Aorta (tissue), 5 donors: ENCODE results near the gene CDA. TPM values are rescaled to one million over a fixed set of nuclear protein-coding genes. Genes with fewer than 3 reads are reported as not detected.
A peak's percentile ranks its signal among the peaks of the same experiment; 100 is the strongest.

ENCODE experiments used
- ATAC-seq: fragments of 200-7000 bp; cut with Tn5 transposase; one replicate; pipeline ENCODE4 v1.9.1; 2022; ENCODE audit warnings: moderate library complexity; ENCODE audit not compliant: low FRiP score
- DNase-seq, 2 donors: peaks; one replicate each; pipeline ENCODE4 v3.0.0-alpha.2; 2020
- H3K27ac ChIP-seq, 2 donors: one replicate each; pipeline ENCODE4 v1.5.1; 2013; ENCODE audit warnings: low read length in 2 of 2, mild to moderate bottlenecking in 2 of 2, moderate library complexity in 2 of 2, control low read depth in 1 of 2, inconsistent platforms in 1 of 2, low read depth in 1 of 2
- H3K27me3 ChIP-seq, 2 donors: one replicate each; pipeline ENCODE4 v1.6.1; 2013; ENCODE audit warnings: control low read depth in 1 of 2, low read length in 1 of 2, mild to moderate bottlenecking in 1 of 2, moderate library complexity in 1 of 2; ENCODE audit not compliant: insufficient read depth in 2 of 2, control insufficient read depth in 1 of 2
- H3K36me3 ChIP-seq, 2 donors: one replicate each; pipeline ENCODE4 v1.6.1; 2013; ENCODE audit warnings: control low read depth in 1 of 2, low read length in 1 of 2, mild to moderate bottlenecking in 1 of 2; ENCODE audit not compliant: insufficient read depth in 2 of 2, control insufficient read depth in 1 of 2
- H3K4me1 ChIP-seq, 2 donors: one replicate each; pipeline ENCODE4 v1.6.1; 2013; ENCODE audit warnings: low read length in 2 of 2, control low read depth in 1 of 2, mild to moderate bottlenecking in 1 of 2, moderate library complexity in 1 of 2; ENCODE audit not compliant: insufficient read depth in 2 of 2, control insufficient read depth in 1 of 2
- H3K4me3 ChIP-seq, 2 donors: one replicate each; pipeline ENCODE4 v1.5.1; 2013; ENCODE audit warnings: low read length in 2 of 2, control low read depth in 1 of 2, mild to moderate bottlenecking in 1 of 2
- H3K9me3 ChIP-seq: one replicate; pipeline ENCODE4 v1.6.1; 2013; ENCODE audit warnings: mild to moderate bottlenecking, low read length; ENCODE audit not compliant: control insufficient read depth
- WGBS, 2 donors: extraction: QIAGEN DNeasy Blood & Tissue Kit; methylation state at CpG; one replicate each; pipeline ENCODE4 v1.1.7; 2013; 5-methylcytosine and 5-hydroxymethylcytosine counted together
- intact Hi-C, 2 donors: fragments of 100-400 bp; cut with DNase I; formaldehyde crosslinking; loops; one replicate each; pipeline versions ENCODE4 v1.14.2 to v1.15.0; 2022
- polyA plus RNA-seq, 2 donors: library from polyadenylated mRNA; stranded (reverse); fragments of 200-250 nt; gene quantifications; one replicate each; pipeline ENCODE4 v1.2.3, GENCODE V29; 2013
- total RNA-seq, 2 donors: library from RNA; stranded (reverse); fragmentation: NEBNext Ultra II Directional; extraction: Animal tissue kit (Norgen Biotek cat#: 25700); gene quantifications; one replicate each; pipeline ENCODE4 v1.2.1, GENCODE V29; 2021
- donor health status: healthy with polysubstance abuse.
- donor health status: Bipolar disorder and iron deficiency.
- donor health status: DM: no; HTN: no; CAD: no.
- donor health status: DM: no; HTN: no; CAD: no.
- donor health status: DM: yes; HTN: yes; CAD: no.

CDA gene
- total and polyA plus RNA-seq, 4 donors, result 5.3 to 16.2 (median 7.2) TPM

GRCh38 chr1:20661207-20662109 lies 72.6 kb downstream of the CDA start, which contains the start of gene DDOST:
Gene DDOST, minus strand, starts transcription at chr1:20661369. Its CDS starts 19 bp downstream, at chr1:20661350.
- DNase-seq (peak; percentile 97 to 98), ATAC-seq (peak; percentile 97)
- WGBS, 2 donors, result 1% methylated on average over 57 to 58 of the region's 58 CpGs
- H3K27ac ChIP-seq, result peak within 1 kb of the TSS in 1 of 2 donors; percentile 71
- intact Hi-C loops, result loop anchor here in 1 of 2 donors (2.0 kb wide), 1 partner anchor 27 kb away; no protein-coding TSS in a partner anchor
- peak within 1 kb of the TSS; percentile 66 for H3K4me3 ChIP-seq
- H3K27me3 ChIP-seq, result no peaks in the 10 kb centered on the region
- H3K36me3 ChIP-seq, result no peaks in the 10 kb centered on the region
- H3K4me1 ChIP-seq, result no peaks in the 10 kb centered on the region
- H3K9me3 ChIP-seq, result no peaks in the 10 kb centered on the region

GRCh38 chr1:20662110-20662475 lies 73.2 kb downstream of the CDA start:
- WGBS, 2 donors, result 45 to 54% methylated on average over 7 of the region's 7 CpGs
- DNase-seq, result no peak
- ATAC-seq, result no peak
- Histone ChIP-seq H3K9me3 (no peaks in the 10 kb centered on the region), H3K4me1 (no peaks in the 10 kb centered on the region), H3K27ac (peak overlapping the region in 1 of 2 donors; percentile 71), H3K36me3 (no peaks in the 10 kb centered on the region), H3K27me3 (no peaks in the 10 kb centered on the region), H3K4me3 (peak overlapping the region; percentile 66)
- intact Hi-C loops, result no loop called here

- intact Hi-C loops, result no loop called here
- H3K4me1 ChIP-seq, result no peaks in the 10 kb centered on the region
- H3K9me3 ChIP-seq, result no peaks in the 10 kb centered on the region
- no peak overlapping the region for H3K4me3 ChIP-seq
- no peaks in the 10 kb centered on the region for H3K27me3 ChIP-seq
- ATAC-seq (no peak), DNase-seq (no peak)
- H3K36me3 ChIP-seq, result no peaks in the 10 kb centered on the region
- H3K27ac ChIP-seq, result no peak overlapping the region
- 88 to 89% methylated on average over 1 of the region's 1 CpG for WGBS, 2 donors
Observed at GRCh38 chr1:20663365-20663764, 74.5 kb downstream of the CDA start.

DNA sequence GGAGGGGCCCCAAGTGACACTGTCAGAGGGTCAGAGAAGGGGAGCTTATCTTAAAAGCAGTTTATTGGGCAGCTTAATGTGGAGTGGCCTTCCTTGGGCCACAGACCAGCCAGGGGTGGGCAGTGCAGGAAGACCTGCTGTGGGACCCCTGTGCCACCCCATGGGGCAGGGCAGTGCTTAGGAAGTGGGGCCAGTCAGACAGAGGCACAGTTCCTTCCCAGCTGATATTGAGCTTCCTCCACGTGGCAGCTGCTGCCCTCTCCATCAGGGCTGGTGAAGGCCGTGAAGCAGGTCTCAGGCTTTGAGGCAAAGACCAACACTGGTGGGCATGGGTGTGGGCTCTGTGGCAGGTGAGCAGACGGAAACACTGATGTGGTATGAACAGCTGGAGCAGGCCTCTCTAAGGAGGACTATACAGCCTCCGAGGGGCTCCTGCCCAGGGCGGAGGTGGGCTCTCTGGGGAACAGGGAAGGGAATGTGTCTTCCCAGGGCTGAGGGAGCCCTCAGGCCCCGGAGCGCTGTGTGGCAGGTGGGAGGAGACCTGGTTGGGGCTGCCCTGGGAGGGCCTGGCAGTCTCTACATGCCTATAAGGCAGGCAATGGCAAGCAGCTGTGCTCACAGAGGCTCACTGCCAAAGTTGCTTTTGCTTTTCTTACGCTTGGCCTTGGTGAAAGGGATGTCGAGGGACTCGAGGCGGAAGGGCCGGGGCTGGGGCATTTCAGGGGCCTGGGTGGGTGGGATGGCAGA lies 75.2 kb downstream of the CDA start:
- ATAC-seq, result no peak
- no peaks in the 10 kb centered on the region for H3K9me3 ChIP-seq
- H3K27ac ChIP-seq, result no peak overlapping the region
- H3K4me3 ChIP-seq, result no peak overlapping the region
- H3K27me3 ChIP-seq, result no peaks in the 10 kb centered on the region
- 72 to 77% methylated on average over 12 of the region's 12 CpGs for WGBS, 2 donors
- H3K36me3 ChIP-seq, result no peaks in the 10 kb centered on the region
- H3K4me1 ChIP-seq, result no peaks in the 10 kb centered on the region
- DNase-seq, result no peak
- intact Hi-C loops, result no loop called here

DNA sequence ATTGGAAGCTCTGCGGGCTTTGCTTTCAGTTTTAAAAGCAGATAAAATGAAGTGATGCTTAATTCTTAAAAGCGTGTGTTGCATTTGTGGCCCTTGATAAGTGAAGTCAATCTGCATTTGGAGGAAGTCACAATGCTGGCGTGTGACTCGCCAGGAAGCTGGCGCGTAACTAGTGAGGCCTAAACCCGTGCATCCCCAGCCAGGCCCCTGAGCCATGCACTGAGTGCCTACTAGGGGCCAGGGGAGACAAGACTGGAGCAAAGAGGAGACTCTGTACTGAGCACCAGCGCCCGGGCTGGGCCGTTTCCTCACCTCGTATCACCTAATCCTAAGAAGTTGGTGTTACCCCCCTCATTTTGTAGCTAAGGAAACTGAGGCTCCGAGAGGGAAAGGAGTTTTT lies 76.8 kb downstream of the CDA start:
- Histone ChIP-seq H3K27ac (no peak overlapping the region), H3K4me3 (no peak overlapping the region), H3K36me3 (no peaks in the 10 kb centered on the region), H3K9me3 (no peaks in the 10 kb centered on the region), H3K27me3 (no peaks in the 10 kb centered on the region), H3K4me1 (no peaks in the 10 kb centered on the region)
- ATAC-seq (no peak), DNase-seq (no peak)
- intact Hi-C loops, result no loop called here
- 89 to 92% methylated on average over 12 of the region's 12 CpGs for WGBS, 2 donors

DNA sequence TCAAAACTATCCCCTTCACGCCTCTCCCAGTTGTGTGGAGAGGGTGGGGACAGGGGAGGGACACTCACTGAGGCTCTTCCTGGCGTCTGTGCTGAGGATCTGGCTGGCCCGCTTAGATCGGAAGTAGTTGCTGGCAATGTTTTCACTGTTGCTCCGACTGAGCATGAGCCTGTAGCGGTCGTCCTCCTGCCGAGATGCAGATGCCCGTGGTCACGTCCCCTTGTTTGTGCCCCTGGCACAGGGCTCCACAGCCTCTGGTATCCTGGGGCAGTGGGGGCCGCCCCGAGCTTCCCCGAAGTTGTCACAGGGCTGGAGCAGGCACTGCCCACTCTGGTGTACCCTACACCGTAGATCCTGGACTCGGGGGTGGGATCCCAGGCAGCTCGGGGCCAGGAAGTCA lies 77.2 kb downstream of the CDA start:
- intact Hi-C loops, result no loop called here
- H3K9me3 ChIP-seq, result no peaks in the 10 kb centered on the region
- no peak overlapping the region for H3K27ac ChIP-seq
- no peaks in the 10 kb centered on the region for H3K36me3 ChIP-seq
- 79 to 80% methylated on average over 15 to 16 of the region's 16 CpGs for WGBS, 2 donors
- no peaks in the 10 kb centered on the region for H3K4me1 ChIP-seq
- H3K4me3 ChIP-seq, result no peak overlapping the region
- DNase-seq, result no peak
- ATAC-seq, result no peak
- H3K27me3 ChIP-seq, result no peaks in the 10 kb centered on the region

DNA sequence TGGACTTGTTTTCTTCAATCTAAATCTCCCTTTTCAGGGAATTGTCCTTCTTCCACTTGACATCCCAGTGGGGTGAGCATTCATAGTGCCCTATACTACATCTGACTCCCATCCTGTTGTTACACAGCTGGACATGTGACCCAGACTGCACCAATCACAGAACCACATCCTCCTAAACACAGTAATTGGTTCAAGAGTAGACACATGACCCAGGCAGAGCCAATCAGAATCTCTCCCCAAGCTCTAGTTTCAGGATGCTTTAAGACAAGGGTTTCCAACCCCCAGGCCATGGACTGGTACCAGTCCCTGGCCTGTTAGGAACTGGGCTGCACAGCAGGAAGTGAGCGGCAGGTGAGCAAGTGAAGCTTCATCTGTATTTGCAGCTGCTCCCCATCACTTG lies 77.9 kb downstream of the CDA start:
- ATAC-seq (no peak), DNase-seq (no peak)
- 95 to 98% methylated on average over 1 of the region's 1 CpG for WGBS, 2 donors
- Histone ChIP-seq H3K4me3 (no peak overlapping the region), H3K9me3 (no peaks in the 10 kb centered on the region), H3K27me3 (no peaks in the 10 kb centered on the region), H3K4me1 (no peaks in the 10 kb centered on the region), H3K36me3 (no peaks in the 10 kb centered on the region), H3K27ac (no peak overlapping the region)
- intact Hi-C loops, result no loop called here
